Endothelial cell of umbilical vein (primary cell): ENCODE measurements around the gene ARGLU1. TPM values are rescaled to one million over a fixed set of nuclear protein-coding genes. Genes with fewer than 3 reads are reported as not detected.

Experiments used
- BruUV-seq: library from RNA; stranded (reverse); fragments of 400-500 nt; replicated peaks from 2 replicates; lab custom pipeline; 2021; lab: Mats Ljungman, UMichigan
- CTCF ChIA-PET: fragments of 300-600, 350-600 bp; sonication (Branson Sonifier 250); formaldehyde crosslinking; loops from one replicate; lab custom pipeline; 2021; ENCODE audit warnings: antibody characterized with exemption, inconsistent platforms; lab: Charles Lee
- POLR2A ChIA-PET: fragments of 300-600, 350-600 bp; sonication (Branson Sonifier 250); formaldehyde crosslinking; loops from one replicate; lab custom pipeline; 2021; ENCODE audit warnings: antibody characterized with exemption, inconsistent platforms; lab: Charles Lee
- DNase-seq: peaks from one replicate; pipeline ENCODE4 v3.0.0-alpha.2; 2011; ENCODE audit warnings: low read depth, low spot score
- FAIRE-seq: peaks from 2 replicates; lab custom pipeline; 2011; peaks lifted over from hg19 to GRCh38; lab: Jason Lieb, UNC
- H2AFZ ChIP-seq: 2 replicates; pipeline ENCODE4 v1.6.0; 2012; ENCODE audit warnings: low read depth, low read length, control low read depth, inconsistent platforms
- H3K27ac ChIP-seq: 2 replicates; pipeline ENCODE4 v1.5.1; 2011; ENCODE audit warnings: low read depth, mild to moderate bottlenecking, control low read depth, low read length, moderate library complexity; ENCODE audit not compliant: insufficient read depth
- H3K27me3 ChIP-seq, 2 experiments: 2 replicates each; pipeline versions ENCODE4 v1.6.0 to v1.6.1; 2011; ENCODE audit warnings: low read length in 2 of 2, mixed read lengths in 1 of 2; ENCODE audit not compliant: control insufficient read depth in 2 of 2, insufficient read depth in 2 of 2
- H3K36me3 ChIP-seq, 2 experiments: 2 replicates in 1 of 2; 3 replicates in 1 of 2; pipeline ENCODE4 v1.5.1; 2011; ENCODE audit warnings: low read length in 2 of 2, mild to moderate bottlenecking in 1 of 2, moderate library complexity in 1 of 2; ENCODE audit not compliant: control insufficient read depth in 2 of 2, insufficient read depth in 2 of 2; ENCODE audit errors: extremely low read depth in 1 of 2
- H3K4me1 ChIP-seq: 3 replicates; pipeline ENCODE4 v1.5.1; 2011; ENCODE audit warnings: mild to moderate bottlenecking, low read length; ENCODE audit not compliant: control insufficient read depth, insufficient read depth; ENCODE audit errors: extremely low read depth
- H3K4me2 ChIP-seq: 2 replicates; pipeline ENCODE4 v1.6.1; 2011; ENCODE audit warnings: low read length, control low read depth, mixed read lengths; ENCODE audit not compliant: insufficient read depth
- H3K4me3 ChIP-seq, 3 experiments: fragments of 200-600 bp in 1 of 3; sonication (generic), shearing (Covaris generic) in 1 of 3; replicated peaks in 1 of 3; 2 replicates each; pipeline ENCODE4 v1.5.1; 2011 to 2016; ENCODE audit warnings: control low read depth in 3 of 3, low read length in 3 of 3, mild to moderate bottlenecking in 2 of 3, inconsistent platforms in 1 of 3, low read depth in 1 of 3, moderate library complexity in 1 of 3; ENCODE audit not compliant: insufficient read depth in 1 of 3
- H3K79me2 ChIP-seq: 2 replicates; pipeline ENCODE4 v1.6.0; 2012; ENCODE audit warnings: low read length, inconsistent platforms; ENCODE audit not compliant: control insufficient read depth, insufficient read depth
- H3K9ac ChIP-seq: replicated peaks from 2 replicates; pipeline ENCODE3; 2011; ENCODE audit warnings: low read length, control low read depth; ENCODE audit not compliant: insufficient read depth; ENCODE audit errors: extremely low read depth
- H3K9me1 ChIP-seq: replicated peaks from 3 replicates; pipeline ENCODE4 v1.6.0; 2011; ENCODE audit warnings: mild to moderate bottlenecking, low read length; ENCODE audit not compliant: control insufficient read depth, insufficient read depth; ENCODE audit errors: extremely low read depth
- H3K9me3 ChIP-seq: replicated peaks from 2 replicates; pipeline ENCODE4 v1.5.1; 2012; ENCODE audit warnings: low read length, inconsistent platforms; ENCODE audit not compliant: control insufficient read depth, insufficient read depth
- H4K20me1 ChIP-seq: replicated peaks from 2 replicates; pipeline ENCODE3; 2011; ENCODE audit warnings: mild to moderate bottlenecking, low read length; ENCODE audit not compliant: control insufficient read depth, insufficient read depth; ENCODE audit errors: extremely low read depth
- EZH2 ChIP-seq: IDR thresholded peaks from 2 replicates; pipeline ENCODE4 v1.6.1; 2012; ENCODE audit warnings: borderline replicate concordance, low read depth, mild to moderate bottlenecking, moderate library complexity, low read length, inconsistent platforms; ENCODE audit not compliant: severe bottlenecking
- FOS ChIP-seq: IDR thresholded peaks from 2 replicates; pipeline ENCODE4 v1.6.1; 2011; ENCODE audit warnings: mild to moderate bottlenecking, low read length, moderate library complexity, borderline replicate concordance; ENCODE audit not compliant: insufficient read depth
- GATA2 ChIP-seq: IDR thresholded peaks from 2 replicates; pipeline ENCODE4 v1.7.0; 2011; ENCODE audit warnings: low read depth, mild to moderate bottlenecking, moderate library complexity, mixed read lengths, low read length; ENCODE audit not compliant: insufficient read length, insufficient read depth
- JUN ChIP-seq: IDR thresholded peaks from 2 replicates; pipeline ENCODE4 v1.6.1; 2011; ENCODE audit warnings: borderline replicate concordance, low read depth; ENCODE audit not compliant: insufficient read length, insufficient read depth
- MYC ChIP-seq: IDR thresholded peaks from one replicate; pipeline ENCODE4 v1.6.1; 2011; ENCODE audit warnings: mild to moderate bottlenecking, low read depth, low read length
- POLR2A ChIP-seq: IDR thresholded peaks from 2 replicates; pipeline ENCODE4 v1.6.1; 2012; ENCODE audit warnings: low read depth, mild to moderate bottlenecking, control low read depth, low read length
- POLR2AphosphoS5 ChIP-seq: IDR thresholded peaks from 2 replicates; pipeline ENCODE4 v1.6.1; 2012; ENCODE audit warnings: low read depth, mild to moderate bottlenecking, control low read depth, low read length, moderate library complexity; ENCODE audit not compliant: insufficient read depth
- dilution Hi-C: fragments of 300-500 bp; cut with MboI; formaldehyde crosslinking; loops from one replicate; pipeline ENCODE4 v1.15.0; 2019; ENCODE audit warnings: low sequenced_read_pairs; ENCODE audit not compliant: extremely low pct_ligation_motif_present
- intact Hi-C: fragments of 100-400 bp; cut with micrococcal nuclease; formaldehyde crosslinking; loops from one replicate; pipeline ENCODE4 v1.10.0; 2022
- polyA plus RNA-seq, 4 experiments: library from polyadenylated mRNA; depleted of rRNA in 3 of 4; stranded (reverse) in 3 of 4; unstranded in 1 of 4; fragments of >200 nt; gene quantifications; 2 replicates each; pipeline versions ENCODE4 v1.2.1 to v1.2.3, GENCODE V29; 2011 to 2012; ENCODE audit warnings: missing spikeins in 1 of 4
- total RNA-seq: library from RNA; stranded (reverse); gene quantifications from 2 replicates; pipeline ENCODE4 v1.2.3, GENCODE V29; 2021
- TF ChIP-seq, protein P1 (sequence below), 2 donors: IDR thresholded peaks; 1 replicate in 1 of 2; 2 replicates in 1 of 2; pipeline ENCODE4 v1.5.1; 2011; ENCODE audit warnings: low read length in 2 of 2, mild to moderate bottlenecking in 2 of 2, moderate library complexity in 2 of 2, control low read depth in 1 of 2, inconsistent platforms in 1 of 2, low read depth in 1 of 2; ENCODE audit not compliant: insufficient read depth in 1 of 2; ENCODE audit errors: extremely low read depth in 1 of 2
- TF ChIP-seq, protein P2 (sequence below): IDR thresholded peaks from 2 replicates; pipeline ENCODE4 v1.6.1; 2011; ENCODE audit not compliant: insufficient read depth, insufficient read length

The ARGLU1 gene
- total and polyA plus RNA-seq, 2 donors (not counting 3 experiments of a cell fraction or from before 2014, with no cell fraction given) = 44.4 to 111 TPM

DNA sequence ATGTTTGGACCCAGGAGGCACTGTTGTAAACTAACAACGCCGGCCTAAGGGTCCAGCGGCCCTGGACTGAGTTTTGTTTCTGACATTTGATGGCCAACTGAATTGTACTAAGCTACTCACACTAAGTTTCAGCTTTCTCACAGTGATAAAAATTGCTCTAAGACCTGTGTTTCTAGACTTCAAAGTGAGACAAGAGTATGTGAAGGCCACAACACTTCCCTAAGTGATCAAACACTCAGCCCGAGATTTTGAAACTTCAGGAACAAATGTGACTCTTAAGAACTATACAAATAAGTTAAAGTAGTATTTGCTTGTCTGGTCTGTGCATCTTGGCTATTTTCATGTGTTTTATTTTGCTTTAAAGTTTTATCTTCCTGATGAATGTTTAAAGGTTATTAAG, 62.6 kb downstream of the ARGLU1 start:
- TF ChIP-seq POLR2A = no peak
- no peak for TF ChIP-seq MYC
- no peak for TF ChIP-seq EZH2
- TF ChIP-seq, protein P1, sequence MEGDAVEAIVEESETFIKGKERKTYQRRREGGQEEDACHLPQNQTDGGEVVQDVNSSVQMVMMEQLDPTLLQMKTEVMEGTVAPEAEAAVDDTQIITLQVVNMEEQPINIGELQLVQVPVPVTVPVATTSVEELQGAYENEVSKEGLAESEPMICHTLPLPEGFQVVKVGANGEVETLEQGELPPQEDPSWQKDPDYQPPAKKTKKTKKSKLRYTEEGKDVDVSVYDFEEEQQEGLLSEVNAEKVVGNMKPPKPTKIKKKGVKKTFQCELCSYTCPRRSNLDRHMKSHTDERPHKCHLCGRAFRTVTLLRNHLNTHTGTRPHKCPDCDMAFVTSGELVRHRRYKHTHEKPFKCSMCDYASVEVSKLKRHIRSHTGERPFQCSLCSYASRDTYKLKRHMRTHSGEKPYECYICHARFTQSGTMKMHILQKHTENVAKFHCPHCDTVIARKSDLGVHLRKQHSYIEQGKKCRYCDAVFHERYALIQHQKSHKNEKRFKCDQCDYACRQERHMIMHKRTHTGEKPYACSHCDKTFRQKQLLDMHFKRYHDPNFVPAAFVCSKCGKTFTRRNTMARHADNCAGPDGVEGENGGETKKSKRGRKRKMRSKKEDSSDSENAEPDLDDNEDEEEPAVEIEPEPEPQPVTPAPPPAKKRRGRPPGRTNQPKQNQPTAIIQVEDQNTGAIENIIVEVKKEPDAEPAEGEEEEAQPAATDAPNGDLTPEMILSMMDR (IDR thresholded peaks at IDR 0.05; ENCODE audit: extremely low read depth in 1 of 2, insufficient read depth in 1 of 2, low read depth in 1 of 2, low read length in 2 of 2) = no peak
- no peak for TF ChIP-seq FOS
- TF ChIP-seq GATA2 = no peak
- no peak for TF ChIP-seq JUN
- TF ChIP-seq, protein P2, sequence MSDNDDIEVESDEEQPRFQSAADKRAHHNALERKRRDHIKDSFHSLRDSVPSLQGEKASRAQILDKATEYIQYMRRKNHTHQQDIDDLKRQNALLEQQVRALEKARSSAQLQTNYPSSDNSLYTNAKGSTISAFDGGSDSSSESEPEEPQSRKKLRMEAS = no peak
- no peak for TF ChIP-seq POLR2AphosphoS5
- peaks cover 6% of the 10 kb centered on the region for H3K79me2 ChIP-seq
- H3K9ac ChIP-seq = no peak overlapping the region
- H3K4me3 ChIP-seq = no peak overlapping the region
- DNase-seq (no peak), FAIRE-seq (no peak)
- ChIA-PET CTCF (interaction anchor here (0.8 kb wide), 1 partner anchor 11 kb away, joined by 3 read pairs; no protein-coding TSS in a partner anchor), POLR2A (no interaction called here)
- H4K20me1 ChIP-seq = no peaks in the 10 kb centered on the region
- no peaks in the 10 kb centered on the region for H3K9me1 ChIP-seq
- peaks cover 14% of the 10 kb centered on the region for H3K4me1 ChIP-seq
- no peak overlapping the region for H3K4me2 ChIP-seq
- H3K27me3 ChIP-seq = no peaks in the 10 kb centered on the region
- intact Hi-C loops = no loop called here
- H3K36me3 ChIP-seq = peaks cover 7 to 11% of the 10 kb centered on the region in 2 experiments
- no peak overlapping the region for H2AFZ ChIP-seq
- no peak overlapping the region for H3K27ac ChIP-seq
- H3K9me3 ChIP-seq = no peaks in the 10 kb centered on the region
- dilution Hi-C loops = no loop called here
- no TSS peak for BruUV-seq
